HEK293 (cell line): ENCODE results near the gene SLF1.

Experiments
- CTCF ChIP-seq: fragments of 450-650 bp; formaldehyde crosslinking; IDR thresholded peaks from 2 replicates; pipeline ENCODE4 v1.5.1; 2016; ENCODE audit warnings: missing biosample characterization, missing genetic modification characterization
- KLF8 ChIP-seq: fragments of 450-650 bp; formaldehyde crosslinking; IDR thresholded peaks from 2 replicates; pipeline ENCODE4 v1.5.1; 2016; ENCODE audit warnings: missing biosample characterization, missing genetic modification characterization
- TCF7L2 ChIP-seq: IDR thresholded peaks from 2 replicates; pipeline ENCODE4 v1.6.1; 2011; ENCODE audit warnings: low read depth, mild to moderate bottlenecking, inconsistent platforms, low read length, moderate library complexity, borderline replicate concordance
- ZNF341 ChIP-seq: fragments of 450-650 bp; formaldehyde crosslinking; IDR thresholded peaks from 2 replicates; pipeline ENCODE4; 2016; ENCODE audit warnings: low read depth, missing biosample characterization, missing genetic modification characterization
- ZNF76 ChIP-seq: fragments of 450-650 bp; formaldehyde crosslinking; IDR thresholded peaks from 2 replicates; pipeline ENCODE4; 2016; ENCODE audit warnings: low read depth, missing biosample characterization, missing genetic modification characterization, borderline replicate concordance

DNA sequence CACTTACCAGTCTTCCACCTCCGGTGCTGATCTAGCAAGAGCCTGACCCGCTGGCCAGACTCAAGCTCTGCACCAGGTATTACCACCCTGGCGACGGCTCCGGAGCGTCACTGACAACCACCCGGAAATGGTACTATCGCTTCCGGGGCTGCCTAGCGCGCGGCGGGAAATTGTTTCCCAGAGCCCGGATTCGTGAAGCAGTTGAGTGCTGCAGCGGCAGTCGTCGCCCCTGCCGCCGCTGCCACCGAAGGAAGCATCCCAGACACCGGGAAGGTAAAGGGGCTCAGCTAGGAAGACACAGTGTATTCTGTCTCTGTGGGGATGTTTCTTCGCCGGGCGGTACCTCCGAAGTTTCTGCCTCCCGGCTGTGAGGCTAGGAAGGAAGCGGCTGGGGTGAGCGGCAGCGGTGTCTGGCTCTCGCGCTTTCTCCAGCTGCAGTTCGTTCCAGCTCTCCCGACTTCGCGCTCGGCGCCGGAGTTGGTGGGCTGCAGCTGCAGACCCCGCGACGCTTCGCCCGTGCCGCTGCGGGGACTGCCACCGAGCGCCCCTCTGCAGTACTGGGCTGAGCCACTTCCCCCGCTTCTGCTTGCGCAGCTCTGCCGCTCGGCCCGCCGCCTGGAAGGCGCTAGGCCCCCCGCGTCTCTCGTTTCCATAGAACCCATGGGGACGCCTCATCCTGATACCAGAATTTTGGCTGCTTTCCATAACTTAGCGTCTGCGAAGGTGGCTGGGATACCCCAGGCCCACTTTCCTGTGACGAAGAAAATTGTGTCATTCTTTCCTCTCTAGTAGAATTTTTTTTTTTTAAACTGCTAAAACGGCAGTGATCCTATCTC is at the start of gene SLF1, which contains the start of gene KIAA0825:
- TF ChIP-seq CTCF (tag by site-specific recombination) (peak; percentile 50; the same call in 1 of the 2 replicates), TCF7L2 (no peak), ZNF341 (tag by site-specific recombination) (no peak; the same call in none of the 2 replicates), ZNF76 (tag by site-specific recombination) (peak; percentile 76; the same call in 1 of the 2 replicates), KLF8 (tag by site-specific recombination) (no peak)
